Measurements from ENCODE around the gene WWTR1. TPM values are rescaled to one million over a fixed set of nuclear protein-coding genes. Genes with fewer than 3 reads are reported as not detected.

The WWTR1 gene
- total RNA-seq, 1 experiment from 2014 or later: 25.5 TPM

DNA sequence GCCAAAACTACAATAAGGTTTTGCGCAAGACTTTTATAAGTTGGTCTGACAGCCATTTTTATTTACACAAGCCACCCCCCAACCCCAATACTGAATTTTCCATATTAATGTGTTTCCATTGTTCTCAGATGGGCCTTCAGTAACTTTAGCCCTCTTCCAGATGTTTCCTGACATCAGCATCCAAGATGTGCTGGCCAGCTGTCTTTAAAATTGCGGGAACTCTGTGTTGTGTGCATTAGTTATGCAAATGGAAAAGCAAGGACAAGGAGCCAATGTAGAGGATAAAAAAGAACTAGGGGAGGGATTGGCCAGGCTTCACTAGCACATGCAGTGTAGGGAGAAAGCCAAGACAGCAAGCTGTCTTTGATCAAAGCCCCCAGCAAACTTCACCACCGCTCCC, 49.1 kb upstream of the WWTR1 start:
- no peak overlapping the region; the same call in 1 of the 2 replicates for H3K27ac Mint-ChIP-seq
- DNase-seq (ENCODE audit: low spot score): no peak
- peaks cover 19% of the 10 kb centered on the region for H3K4me1 Mint-ChIP-seq
- peaks cover 3% of the 10 kb centered on the region; the same call in 1 of the 2 replicates for H3K27me3 Mint-ChIP-seq (ENCODE audit: low read depth)
- no peak for TF ChIP-seq GRHL2 (CRISPR knock-in tag; IDR thresholded peaks at IDR 0.05; ENCODE audit: insufficient replicate concordance, severe bottlenecking)
- H3K36me3 Mint-ChIP-seq: no peaks in the 10 kb centered on the region
- H3K4me3 Mint-ChIP-seq: no peak overlapping the region
- POLR2A ChIA-PET: no interaction called here
- ATAC-seq: peak; percentile 76
- H3K9me3 Mint-ChIP-seq: no peaks in the 10 kb centered on the region
- CTCF ChIA-PET: interaction anchor here (0.5 to 1.7 kb wide), 4 partner anchors 10 to 138 kb away, joined by 3 to 7 read pairs (median 4); no protein-coding TSS in a partner anchor

DNA sequence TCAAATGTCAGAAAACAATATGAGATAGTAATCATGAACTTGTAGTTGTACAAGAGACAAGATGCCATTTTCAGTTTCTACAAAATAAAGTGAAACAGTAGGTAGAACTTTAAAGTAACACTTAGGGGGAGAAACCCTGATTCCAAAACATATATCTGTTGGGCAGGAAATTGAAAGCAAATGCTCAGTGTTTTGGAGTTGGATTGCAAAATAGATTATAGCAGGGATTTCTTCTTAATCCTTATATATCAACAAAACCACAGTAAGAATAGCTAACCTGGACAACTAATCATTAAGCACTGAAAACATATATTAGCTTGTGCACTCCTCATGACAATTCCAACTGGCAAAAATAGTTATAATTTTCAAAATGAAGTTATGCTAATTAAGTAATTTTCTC, 47.6 kb upstream of the WWTR1 start:
- Mint-ChIP-seq H3K27me3 (ENCODE audit: low read depth) (peaks cover 3% of the 10 kb centered on the region; the same call in 1 of the 2 replicates), H3K27ac (no peak overlapping the region), H3K36me3 (no peaks in the 10 kb centered on the region), H3K9me3 (no peaks in the 10 kb centered on the region), H3K4me3 (no peak overlapping the region), H3K4me1 (peaks cover 19% of the 10 kb centered on the region)
- TF ChIP-seq ZMAT4 (CRISPR knock-in tag; IDR thresholded peaks at IDR 0.05) (no peak), GRHL2 (CRISPR knock-in tag; IDR thresholded peaks at IDR 0.05; ENCODE audit: insufficient replicate concordance, severe bottlenecking) (no peak)
- ChIA-PET POLR2A (interaction anchor here (1.0 kb wide), 1 partner anchor 47 kb away, joined by 3 read pairs; the partner anchor contains the start of gene WWTR1), CTCF (interaction anchor here (0.6 to 0.8 kb wide), 2 partner anchors 12 to 45 kb away, joined by 3 read pairs; no protein-coding TSS in a partner anchor)
- no peak for DNase-seq (ENCODE audit: low spot score)
- ATAC-seq: no peak

DNA sequence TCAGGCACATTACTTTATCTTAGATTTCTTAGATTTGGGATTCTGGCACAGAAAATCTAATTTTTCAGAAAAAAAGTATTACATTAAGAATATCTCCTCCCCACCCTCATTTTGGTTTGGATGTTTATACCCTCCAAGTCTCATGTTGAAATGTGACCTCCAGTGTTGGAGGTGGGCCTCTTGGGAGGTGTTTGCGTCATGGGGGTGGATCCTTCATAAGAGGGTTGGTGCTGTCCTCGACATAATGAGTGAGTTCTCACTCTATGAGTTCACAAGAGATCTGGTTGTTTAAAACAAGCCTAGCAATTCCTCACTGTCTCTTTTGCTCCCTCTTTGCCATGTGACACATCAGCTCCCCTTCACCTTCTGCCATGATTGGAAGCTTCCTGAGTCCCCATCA, 45.6 kb upstream of the WWTR1 start:
- Mint-ChIP-seq H3K27me3 (ENCODE audit: low read depth) (peaks cover 3% of the 10 kb centered on the region), H3K27ac (no peak overlapping the region), H3K36me3 (peaks cover 15% of the 10 kb centered on the region), H3K4me3 (no peak overlapping the region), H3K9me3 (peaks cover 15% of the 10 kb centered on the region), H3K4me1 (peaks cover 19% of the 10 kb centered on the region)
- POLR2A ChIA-PET: no interaction called here
- ATAC-seq (no peak), DNase-seq (ENCODE audit: low spot score) (no peak)
- CTCF ChIA-PET: interaction anchor here (1.9 kb wide), 1 partner anchor 14 kb away, joined by 8 read pairs; no protein-coding TSS in a partner anchor
- TF ChIP-seq RELA (CRISPR knock-in tag; IDR thresholded peaks at IDR 0.05; ENCODE audit: borderline replicate concordance) (no peak), GABPB1 (CRISPR knock-in tag; IDR thresholded peaks at IDR 0.05) (no peak), RORB (CRISPR knock-in tag; IDR thresholded peaks at IDR 0.05) (no peak)

- H3K36me3 Mint-ChIP-seq: peaks cover 21% of the 10 kb centered on the region
- ATAC-seq: no peak
- ChIA-PET CTCF (interaction anchor here (1.9 kb wide), 1 partner anchor 15 kb away, joined by 8 read pairs; no protein-coding TSS in a partner anchor), POLR2A (no interaction called here)
- peaks cover 9% of the 10 kb centered on the region for H3K27me3 Mint-ChIP-seq (ENCODE audit: low read depth)
- DNase-seq (ENCODE audit: low spot score): no peak
- H3K27ac Mint-ChIP-seq: no peak overlapping the region
- H3K4me1 Mint-ChIP-seq: peaks cover 14% of the 10 kb centered on the region
- H3K4me3 Mint-ChIP-seq: no peak overlapping the region
- peaks cover 21% of the 10 kb centered on the region for H3K9me3 Mint-ChIP-seq
- TF ChIP-seq CTCF (IDR thresholded peaks at IDR 0.05): no peak
These were observed 45.0 kb upstream of the WWTR1 start for GRCh38 chr3:149702691-149703441.

DNA sequence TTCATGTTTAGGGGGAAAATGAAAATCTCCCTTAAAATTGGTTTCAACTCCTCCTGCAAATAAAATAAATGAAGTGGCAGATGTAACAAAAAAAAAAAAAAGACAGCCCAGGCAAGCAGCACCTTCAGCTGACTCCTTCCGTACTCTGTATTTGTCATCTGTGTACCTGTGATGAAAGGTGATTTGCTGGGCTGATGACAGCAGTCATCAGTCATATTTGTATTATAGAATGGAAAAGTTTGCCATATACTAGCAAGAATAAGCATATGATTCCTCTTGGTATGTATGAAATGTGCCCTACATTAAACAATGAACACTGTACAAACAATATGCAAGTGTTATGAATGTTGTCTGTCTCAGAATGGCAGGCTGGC, 44.1 kb upstream of the WWTR1 start:
- no peak for ATAC-seq
- Mint-ChIP-seq H3K27ac (no peak overlapping the region), H3K4me1 (peaks cover 6% of the 10 kb centered on the region), H3K36me3 (peaks cover 30% of the 10 kb centered on the region), H3K4me3 (no peak overlapping the region), H3K27me3 (ENCODE audit: low read depth) (peaks cover 12% of the 10 kb centered on the region), H3K9me3 (peaks cover 30% of the 10 kb centered on the region)
- no peak for DNase-seq (ENCODE audit: low spot score)
- ChIA-PET POLR2A (interaction anchor here (0.7 kb wide), 1 partner anchor 166 kb away, joined by 4 read pairs; no protein-coding TSS in a partner anchor), CTCF (no interaction called here)
- TF ChIP-seq ZNF396 (CRISPR knock-in tag; IDR thresholded peaks at IDR 0.05; ENCODE audit: borderline replicate concordance) (no peak), SMAD4 (CRISPR knock-in tag; IDR thresholded peaks at IDR 0.05) (no peak), ZNF671 (CRISPR knock-in tag; IDR thresholded peaks at IDR 0.05) (no peak), EMX1 (CRISPR knock-in tag; IDR thresholded peaks at IDR 0.05) (no peak), TP53 (CRISPR knock-in tag; IDR thresholded peaks at IDR 0.05) (no peak), ZNF121 (CRISPR knock-in tag; IDR thresholded peaks at IDR 0.05) (no peak)
- TF ChIP-seq, protein P1, sequence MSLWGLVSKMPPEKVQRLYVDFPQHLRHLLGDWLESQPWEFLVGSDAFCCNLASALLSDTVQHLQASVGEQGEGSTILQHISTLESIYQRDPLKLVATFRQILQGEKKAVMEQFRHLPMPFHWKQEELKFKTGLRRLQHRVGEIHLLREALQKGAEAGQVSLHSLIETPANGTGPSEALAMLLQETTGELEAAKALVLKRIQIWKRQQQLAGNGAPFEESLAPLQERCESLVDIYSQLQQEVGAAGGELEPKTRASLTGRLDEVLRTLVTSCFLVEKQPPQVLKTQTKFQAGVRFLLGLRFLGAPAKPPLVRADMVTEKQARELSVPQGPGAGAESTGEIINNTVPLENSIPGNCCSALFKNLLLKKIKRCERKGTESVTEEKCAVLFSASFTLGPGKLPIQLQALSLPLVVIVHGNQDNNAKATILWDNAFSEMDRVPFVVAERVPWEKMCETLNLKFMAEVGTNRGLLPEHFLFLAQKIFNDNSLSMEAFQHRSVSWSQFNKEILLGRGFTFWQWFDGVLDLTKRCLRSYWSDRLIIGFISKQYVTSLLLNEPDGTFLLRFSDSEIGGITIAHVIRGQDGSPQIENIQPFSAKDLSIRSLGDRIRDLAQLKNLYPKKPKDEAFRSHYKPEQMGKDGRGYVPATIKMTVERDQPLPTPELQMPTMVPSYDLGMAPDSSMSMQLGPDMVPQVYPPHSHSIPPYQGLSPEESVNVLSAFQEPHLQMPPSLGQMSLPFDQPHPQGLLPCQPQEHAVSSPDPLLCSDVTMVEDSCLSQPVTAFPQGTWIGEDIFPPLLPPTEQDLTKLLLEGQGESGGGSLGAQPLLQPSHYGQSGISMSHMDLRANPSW (CRISPR knock-in tag; conservative IDR thresholded peaks at IDR 0.05; ENCODE audit: low read depth): no peak

Data from WTC11 (cell line).